ENCODE measurements around the gene DNLZ. TPM values are rescaled to one million over a fixed set of nuclear protein-coding genes. Genes with fewer than 3 reads are reported as not detected.

Gene DNLZ
- polyA plus RNA-seq, 1 of the 3 experiments (the other 2 are of a cell fraction): 40.6 TPM

DNA sequence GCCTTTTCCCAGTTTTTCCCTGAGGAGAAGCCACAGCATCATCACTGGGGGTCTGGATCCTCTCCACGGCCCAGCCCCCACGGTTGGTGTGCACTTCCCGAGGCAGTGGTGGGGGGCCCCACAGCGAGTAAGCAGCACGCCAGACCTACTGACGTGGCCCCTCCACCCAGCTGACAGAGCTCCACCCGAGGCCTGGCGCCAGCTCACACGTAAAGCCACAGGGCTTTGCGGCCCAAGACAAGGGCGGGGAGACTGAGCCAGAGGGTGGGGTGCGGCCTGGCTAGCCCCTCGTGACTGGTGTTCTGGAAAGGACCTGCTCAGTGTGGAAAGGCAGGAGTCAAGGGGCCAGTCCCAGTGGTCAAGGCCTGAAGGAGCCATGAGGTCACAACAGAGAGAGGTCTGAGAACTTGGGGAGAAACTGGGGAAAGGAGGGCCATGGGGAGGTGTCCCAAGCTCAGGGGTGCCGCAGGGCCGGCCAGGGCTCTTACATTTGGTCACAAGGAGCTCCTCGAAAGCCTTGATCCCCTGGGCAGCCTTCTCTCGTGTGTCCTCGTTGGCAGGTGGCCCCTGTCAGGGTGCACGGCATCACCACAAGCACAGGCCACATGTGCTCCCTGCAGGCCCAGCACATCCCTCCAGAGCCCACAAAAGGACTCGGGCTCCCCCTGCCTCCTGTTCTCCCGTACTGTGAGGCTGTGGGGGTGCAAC is 30.9 kb upstream of the DNLZ start:
- no peak overlapping the region for H3K9ac ChIP-seq
- no peak overlapping the region for H3K4me2 ChIP-seq
- H3F3A ChIP-seq (replicated peaks; ENCODE audit: insufficient read depth): no peaks in the 10 kb centered on the region
- TF ChIP-seq FOXJ3 (CRISPR knock-in tag; IDR thresholded peaks at IDR 0.05): no peak
- TF ChIP-seq MXI1 (IDR thresholded peaks at IDR 0.05; ENCODE audit: low read depth, low read length): no peak
- TF ChIP-seq NRF1 (IDR thresholded peaks at IDR 0.05; ENCODE audit: low read depth, low read length): no peak
- TF ChIP-seq, protein P1, sequence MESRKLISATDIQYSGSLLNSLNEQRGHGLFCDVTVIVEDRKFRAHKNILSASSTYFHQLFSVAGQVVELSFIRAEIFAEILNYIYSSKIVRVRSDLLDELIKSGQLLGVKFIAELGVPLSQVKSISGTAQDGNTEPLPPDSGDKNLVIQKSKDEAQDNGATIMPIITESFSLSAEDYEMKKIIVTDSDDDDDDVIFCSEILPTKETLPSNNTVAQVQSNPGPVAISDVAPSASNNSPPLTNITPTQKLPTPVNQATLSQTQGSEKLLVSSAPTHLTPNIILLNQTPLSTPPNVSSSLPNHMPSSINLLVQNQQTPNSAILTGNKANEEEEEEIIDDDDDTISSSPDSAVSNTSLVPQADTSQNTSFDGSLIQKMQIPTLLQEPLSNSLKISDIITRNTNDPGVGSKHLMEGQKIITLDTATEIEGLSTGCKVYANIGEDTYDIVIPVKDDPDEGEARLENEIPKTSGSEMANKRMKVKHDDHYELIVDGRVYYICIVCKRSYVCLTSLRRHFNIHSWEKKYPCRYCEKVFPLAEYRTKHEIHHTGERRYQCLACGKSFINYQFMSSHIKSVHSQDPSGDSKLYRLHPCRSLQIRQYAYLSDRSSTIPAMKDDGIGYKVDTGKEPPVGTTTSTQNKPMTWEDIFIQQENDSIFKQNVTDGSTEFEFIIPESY (IDR thresholded peaks at IDR 0.05; ENCODE audit: borderline replicate concordance, low read depth): no peak
- TF ChIP-seq FOSL2 (IDR thresholded peaks at IDR 0.05; ENCODE audit: borderline replicate concordance, low read depth): no peak
- peaks cover 37% of the 10 kb centered on the region for H3K79me2 ChIP-seq (ENCODE audit: insufficient read depth)
- H4K20me1 ChIP-seq (ENCODE audit: insufficient read depth): peaks cover 5% of the 10 kb centered on the region; the same call in 1 of the 2 replicates
- POLR2A ChIA-PET: interaction anchor here (1.1 kb wide), 1 partner anchor 12 kb away, joined by 3 read pairs; no protein-coding TSS in a partner anchor
- H3K27me3 ChIP-seq (ENCODE audit: insufficient read depth): no peaks in the 10 kb centered on the region
- no peaks in the 10 kb centered on the region for H3K9me3 ChIP-seq
- H2AFZ ChIP-seq (ENCODE audit: low read depth): no peak overlapping the region
- peaks cover 3 to 13% of the 10 kb centered on the region in 2 experiments; a peak in 2 of 4 replicates for H3K4me1 ChIP-seq (ENCODE audit: control insufficient read depth in 1 of 2, insufficient read depth in 2 of 2, low read depth in 1 of 2, low read length in 1 of 2)
- H3K36me3 ChIP-seq (replicated peaks in 1 of 2; ENCODE audit: control insufficient read depth in 1 of 2, insufficient read depth in 2 of 2, low read length in 1 of 2): peaks cover 34 to 78% of the 10 kb centered on the region in 2 experiments
- DNase-seq: no peak
- no peak overlapping the region for H3K4me3 ChIP-seq (ENCODE audit: low read depth in 2 of 2, low read length in 1 of 2)
- no peak overlapping the region for H3K27ac ChIP-seq (ENCODE audit: low read depth in 2 of 2, low read length in 1 of 2)
- no peaks in the 10 kb centered on the region for H3K9me2 ChIP-seq
- CTCF ChIA-PET: interaction anchor here (0.8 kb wide), 1 partner anchor 21 kb away, joined by 3 read pairs; the partner anchor contains the start of gene CARD9
- 95% methylated on average over 8 of the region's 21 CpGs for WGBS (ENCODE audit: low lambda C conversion rate)

GRCh38 chr9:136393531-136393930 is 30.0 kb upstream of the DNLZ start:
- WGBS (ENCODE audit: low lambda C conversion rate): 98% methylated on average over 17 of the region's 17 CpGs
- CTCF ChIA-PET: interaction anchor here (0.6 to 3.1 kb wide), 5 partner anchors 12 to 81 kb away, joined by 3 to 11 read pairs (median 3); partner anchors contain the start of genes CARD9 and DNLZ
- Histone ChIP-seq H3K9me3 (no peaks in the 10 kb centered on the region), H3K9me2 (no peaks in the 10 kb centered on the region), H3F3A (replicated peaks; ENCODE audit: insufficient read depth) (peaks cover 4% of the 10 kb centered on the region), H3K27ac (ENCODE audit: low read depth in 2 of 2, low read length in 1 of 2) (no peak overlapping the region; a peak in 1 of 4 replicates), H4K20me1 (ENCODE audit: insufficient read depth) (peaks cover 2% of the 10 kb centered on the region; the same call in 1 of the 2 replicates), H2AFZ (ENCODE audit: low read depth) (no peak overlapping the region), H3K4me1 (ENCODE audit: control insufficient read depth in 1 of 2, insufficient read depth in 2 of 2, low read depth in 1 of 2, low read length in 1 of 2) (peaks cover under 1 to 5% of the 10 kb centered on the region in 2 experiments; a peak in 2 of 4 replicates), H3K27me3 (ENCODE audit: insufficient read depth) (no peaks in the 10 kb centered on the region), H3K36me3 (replicated peaks in 1 of 2; ENCODE audit: control insufficient read depth in 1 of 2, insufficient read depth in 2 of 2, low read length in 1 of 2) (peaks cover 34 to 83% of the 10 kb centered on the region in 2 experiments), H3K79me2 (ENCODE audit: insufficient read depth) (peaks cover 28% of the 10 kb centered on the region), H3K9ac (no peak overlapping the region), H3K4me3 (ENCODE audit: low read depth in 2 of 2, low read length in 1 of 2) (no peak overlapping the region), H3K4me2 (no peak overlapping the region)
- TF ChIP-seq GATA2 (CRISPR knock-in tag; IDR thresholded peaks at IDR 0.05): no peak
- TF ChIP-seq NFIC (IDR thresholded peaks at IDR 0.05; ENCODE audit: borderline replicate concordance): no peak
- TF ChIP-seq, protein P2, sequence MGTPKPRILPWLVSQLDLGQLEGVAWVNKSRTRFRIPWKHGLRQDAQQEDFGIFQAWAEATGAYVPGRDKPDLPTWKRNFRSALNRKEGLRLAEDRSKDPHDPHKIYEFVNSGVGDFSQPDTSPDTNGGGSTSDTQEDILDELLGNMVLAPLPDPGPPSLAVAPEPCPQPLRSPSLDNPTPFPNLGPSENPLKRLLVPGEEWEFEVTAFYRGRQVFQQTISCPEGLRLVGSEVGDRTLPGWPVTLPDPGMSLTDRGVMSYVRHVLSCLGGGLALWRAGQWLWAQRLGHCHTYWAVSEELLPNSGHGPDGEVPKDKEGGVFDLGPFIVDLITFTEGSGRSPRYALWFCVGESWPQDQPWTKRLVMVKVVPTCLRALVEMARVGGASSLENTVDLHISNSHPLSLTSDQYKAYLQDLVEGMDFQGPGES (IDR thresholded peaks at IDR 0.05; ENCODE audit: low read depth, low read length): no peak
- no peak for TF ChIP-seq MXI1 (IDR thresholded peaks at IDR 0.05; ENCODE audit: low read depth, low read length)
- TF ChIP-seq NRF1 (IDR thresholded peaks at IDR 0.05; ENCODE audit: low read depth, low read length): no peak
- TF ChIP-seq EZH2phosphoT487 (IDR thresholded peaks at IDR 0.05; ENCODE audit: borderline replicate concordance, low read depth): no peak
- TF ChIP-seq, protein P1 (IDR thresholded peaks at IDR 0.05; ENCODE audit: borderline replicate concordance, low read depth): no peak
- no peak for TF ChIP-seq POLR2AphosphoS5 (IDR thresholded peaks at IDR 0.05; ENCODE audit: low read depth, low read length)
- TF ChIP-seq USF1 (IDR thresholded peaks at IDR 0.05; ENCODE audit: borderline replicate concordance, low read depth): no peak
- TF ChIP-seq SMC3 (IDR thresholded peaks at IDR 0.05; ENCODE audit: low read depth, low read length): no peak
- POLR2A ChIA-PET: interaction anchor here (0.9 to 1.1 kb wide), 2 partner anchors 11 to 20 kb away, joined by 3 read pairs; partner anchors contain the start of gene CARD9
- no peak for DNase-seq

Data from SK-N-SH (cell line).